Natural killer cell treated with Interleukin-12 subunit alpha and Interleukin-12 subunit beta and Interleukin-15 and Interleukin-18, amount 100 ng/mL, for 72 hours (primary cell): Measurements from ENCODE around the gene ERO1B. TPM values are rescaled to one million over a fixed set of nuclear protein-coding genes. Genes with fewer than 3 reads are reported as not detected.

Source experiments
- ATAC-seq, 2 donors: fragments of 150-1000 bp; cut with Tn5 transposase in 1 of 2; sonication (Bioruptor Pico), chemical (Tn5 transposase) in 1 of 2; 2 replicates each; pipeline ENCODE4 v1.10.0; 2021
- DNase-seq: peaks from one replicate; pipeline ENCODE4 v3.0.0; 2022; ENCODE audit warnings: low spot score
- H3K27ac Mint-ChIP-seq, 2 donors: 1 replicate in 1 of 2; 2 replicates in 1 of 2; pipeline ENCODE4 v1.8.0; 2022; ENCODE audit warnings: mixed read lengths in 2 of 2, mild to moderate bottlenecking in 1 of 2, moderate library complexity in 1 of 2
- H3K27me3 Mint-ChIP-seq, 2 donors: 1 replicate in 1 of 2; 2 replicates in 1 of 2; pipeline ENCODE4 v1.8.0; 2022; ENCODE audit warnings: mixed read lengths in 2 of 2
- H3K36me3 Mint-ChIP-seq: one replicate; pipeline ENCODE4 v1.8.0; 2022; ENCODE audit warnings: mixed read lengths
- H3K4me1 Mint-ChIP-seq, 2 donors: 1 replicate in 1 of 2; 2 replicates in 1 of 2; pipeline ENCODE4 v1.8.0; 2022; ENCODE audit warnings: low read depth in 2 of 2, mixed read lengths in 2 of 2, mild to moderate bottlenecking in 1 of 2
- H3K4me3 Mint-ChIP-seq: one replicate; pipeline ENCODE4 v1.8.0; 2022; ENCODE audit warnings: mixed read lengths
- H3K9me3 Mint-ChIP-seq: 2 replicates; pipeline ENCODE4 v1.8.0; 2022; ENCODE audit warnings: mixed read lengths
- total RNA-seq, 2 donors: library from RNA; stranded (reverse); gene quantifications; one replicate each; pipeline ENCODE4 v1.2.3, GENCODE V29; 2022

The ERO1B gene
- total RNA-seq, 2 donors from 2014 or later, result 7.3 to 14.3 TPM

GRCh38 chr1:236287356-236287755, 5.6 kb upstream of the ERO1B start:
- H3K27me3 Mint-ChIP-seq, result peaks cover 14 to 28% of the 10 kb centered on the region in 2 donors
- H3K27ac Mint-ChIP-seq, result no peak overlapping the region
- peaks cover 3% of the 10 kb centered on the region for H3K9me3 Mint-ChIP-seq
- no peak overlapping the region for H3K4me3 Mint-ChIP-seq
- no peaks in the 10 kb centered on the region for H3K36me3 Mint-ChIP-seq
- DNase-seq (no peak), ATAC-seq (no peak)
- peaks cover 19 to 23% of the 10 kb centered on the region in 2 donors for H3K4me1 Mint-ChIP-seq

- ATAC-seq (peak in 1 of 2 donors; percentile 44), DNase-seq (no peak)
- Mint-ChIP-seq H3K9me3 (peaks cover 3% of the 10 kb centered on the region), H3K4me1 (peaks cover 32 to 37% of the 10 kb centered on the region in 2 donors), H3K4me3 (peak overlapping the region; percentile 85), H3K36me3 (no peaks in the 10 kb centered on the region), H3K27ac (peak overlapping the region; percentile 34 to 56), H3K27me3 (peaks cover 14 to 28% of the 10 kb centered on the region in 2 donors)
These were observed 2.5 kb upstream of the ERO1B start for GRCh38 chr1:236284291-236284721.

GRCh38 chr1:236282719-236283118, 961 bp upstream of the ERO1B start:
- ATAC-seq, result no peak
- DNase-seq, result no peak
- peak overlapping the region; percentile 85 for H3K4me3 Mint-ChIP-seq
- peak overlapping the region; percentile 11 to 34 for H3K27ac Mint-ChIP-seq
- H3K27me3 Mint-ChIP-seq, result peaks cover 7 to 23% of the 10 kb centered on the region in 2 donors
- peaks cover 3% of the 10 kb centered on the region for H3K9me3 Mint-ChIP-seq
- H3K36me3 Mint-ChIP-seq, result no peaks in the 10 kb centered on the region
- peaks cover 32 to 40% of the 10 kb centered on the region in 2 donors for H3K4me1 Mint-ChIP-seq

- Mint-ChIP-seq H3K4me1 (peaks cover 34 to 43% of the 10 kb centered on the region in 2 donors), H3K9me3 (peaks cover 3% of the 10 kb centered on the region), H3K27me3 (peaks cover 7 to 20% of the 10 kb centered on the region in 2 donors), H3K27ac (peak overlapping the region; percentile 11 to 34), H3K36me3 (no peaks in the 10 kb centered on the region), H3K4me3 (peak overlapping the region; percentile 85)
- ATAC-seq, result peak in 1 of 2 donors; percentile 1
- DNase-seq, result no peak
These were observed 613 bp upstream of the ERO1B start for GRCh38 chr1:236282425-236282716.

GRCh38 chr1:236281198-236281653, 532 bp downstream of the ERO1B start:
- peak overlapping the region; percentile 85 for H3K4me3 Mint-ChIP-seq
- ATAC-seq (peak; percentile 56 to 63), DNase-seq (peak; percentile 70)
- peaks cover 38 to 51% of the 10 kb centered on the region in 2 donors for H3K4me1 Mint-ChIP-seq
- peaks cover 3% of the 10 kb centered on the region for H3K36me3 Mint-ChIP-seq
- peak overlapping the region; percentile 34 to 80 for H3K27ac Mint-ChIP-seq
- H3K9me3 Mint-ChIP-seq, result peaks cover 4% of the 10 kb centered on the region
- peaks cover 7 to 17% of the 10 kb centered on the region in 2 donors for H3K27me3 Mint-ChIP-seq

- Mint-ChIP-seq H3K9me3 (peaks cover 11% of the 10 kb centered on the region), H3K27ac (peak overlapping the region; percentile 34 to 80), H3K4me3 (peak overlapping the region; percentile 85), H3K4me1 (peaks cover 45 to 57% of the 10 kb centered on the region in 2 donors), H3K36me3 (peaks cover 9% of the 10 kb centered on the region), H3K27me3 (peaks cover 7 to 13% of the 10 kb centered on the region in 2 donors)
- no peak for DNase-seq
- no peak for ATAC-seq
These were observed 1.1 kb downstream of the ERO1B start for GRCh38 chr1:236280438-236281197.

DNA sequence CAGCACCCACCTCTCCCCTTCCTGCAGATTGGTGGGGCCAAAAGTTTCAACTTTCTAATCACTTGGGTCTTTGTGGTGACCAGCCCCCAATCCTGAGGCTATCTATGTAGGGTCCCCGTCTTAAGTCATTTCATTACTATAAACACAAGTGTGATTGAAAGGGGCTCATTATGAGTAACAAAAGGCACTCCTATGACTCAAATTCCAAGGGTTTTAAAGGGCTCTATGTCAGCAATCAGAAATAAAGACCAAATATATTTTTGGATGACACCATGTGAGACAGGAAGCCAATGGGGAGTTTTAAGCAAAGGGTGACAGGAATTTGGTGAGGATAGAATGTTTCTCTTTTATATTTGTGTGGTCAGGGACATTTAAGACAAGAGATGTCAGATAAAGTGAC, 6.2 kb downstream of the ERO1B start:
- Mint-ChIP-seq H3K27ac (peak overlapping the region; percentile 2 to 59), H3K27me3 (no peaks in the 10 kb centered on the region), H3K9me3 (peaks cover 8% of the 10 kb centered on the region), H3K4me1 (peaks cover 19 to 32% of the 10 kb centered on the region in 2 donors), H3K4me3 (peak overlapping the region; percentile 68), H3K36me3 (peaks cover 10% of the 10 kb centered on the region)
- DNase-seq (no peak), ATAC-seq (peak; percentile 65 to 88)

- no peak overlapping the region for H3K4me3 Mint-ChIP-seq
- H3K27me3 Mint-ChIP-seq, result no peaks in the 10 kb centered on the region
- DNase-seq (no peak), ATAC-seq (no peak)
- peaks cover 14 to 27% of the 10 kb centered on the region in 2 donors for H3K4me1 Mint-ChIP-seq
- peaks cover 10% of the 10 kb centered on the region for H3K36me3 Mint-ChIP-seq
- H3K9me3 Mint-ChIP-seq, result peaks cover 8% of the 10 kb centered on the region
- H3K27ac Mint-ChIP-seq, result no peak overlapping the region
These were observed 6.7 kb downstream of the ERO1B start for GRCh38 chr1:236275061-236275460.

- Mint-ChIP-seq H3K4me3 (no peak overlapping the region), H3K27ac (no peak overlapping the region), H3K36me3 (peaks cover 10% of the 10 kb centered on the region), H3K4me1 (peaks cover 14 to 27% of the 10 kb centered on the region in 2 donors), H3K9me3 (peaks cover 8% of the 10 kb centered on the region), H3K27me3 (no peaks in the 10 kb centered on the region)
- ATAC-seq (no peak), DNase-seq (no peak)
These were observed 8.4 kb downstream of the ERO1B start for GRCh38 chr1:236273358-236273757.

- DNase-seq, result no peak
- Mint-ChIP-seq H3K27me3 (no peaks in the 10 kb centered on the region), H3K9me3 (no peaks in the 10 kb centered on the region), H3K27ac (no peak overlapping the region), H3K4me1 (peaks cover 0 to 2% of the 10 kb centered on the region in 2 donors), H3K4me3 (no peak overlapping the region), H3K36me3 (peaks cover 5% of the 10 kb centered on the region)
- no peak for ATAC-seq
These were observed 12.3 kb downstream of the ERO1B start for GRCh38 chr1:236269439-236269838.

DNA sequence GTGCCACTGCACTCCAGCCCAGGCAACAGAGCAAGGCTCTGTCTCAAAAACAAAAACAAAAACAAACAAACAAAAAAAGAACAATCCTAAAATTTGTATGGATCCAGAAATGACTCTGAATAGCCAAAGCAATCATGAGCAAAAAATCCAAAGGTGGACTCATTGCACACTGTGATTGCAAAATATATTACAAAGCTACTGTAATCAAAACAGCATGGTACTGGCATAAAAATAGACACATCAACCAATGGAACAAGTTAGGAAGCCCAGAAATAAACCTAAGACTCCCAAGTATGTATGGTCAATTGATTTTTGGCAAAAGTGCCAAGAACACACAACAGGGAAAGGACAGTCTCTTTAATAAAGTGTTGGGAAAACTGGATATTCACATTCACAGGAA, 19.9 kb downstream of the ERO1B start:
- peaks cover 42% of the 10 kb centered on the region for H3K36me3 Mint-ChIP-seq

DNA sequence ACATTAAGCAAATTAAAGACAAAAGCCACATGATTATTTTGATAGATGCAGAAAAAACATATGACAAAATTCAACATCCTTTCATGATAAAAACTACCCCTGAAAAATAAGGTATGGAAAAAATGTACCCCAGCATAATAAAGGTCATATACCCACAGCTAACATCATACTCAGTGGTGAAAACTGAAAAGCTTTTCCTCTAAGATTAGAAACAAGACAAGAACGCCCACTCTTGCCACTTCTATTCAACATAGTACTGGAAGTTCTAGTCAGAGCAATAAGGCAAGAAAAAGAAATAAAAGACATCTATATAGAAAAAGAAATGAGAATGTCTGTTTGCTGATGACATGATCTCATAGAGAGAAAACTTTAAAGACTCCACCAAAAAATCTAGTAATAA, 20.7 kb downstream of the ERO1B start:
- DNase-seq (no peak), ATAC-seq (no peak)
- H3K27ac Mint-ChIP-seq, result no peak overlapping the region
- H3K36me3 Mint-ChIP-seq, result peaks cover 42% of the 10 kb centered on the region
- H3K9me3 Mint-ChIP-seq, result peaks cover 18% of the 10 kb centered on the region
- H3K4me3 Mint-ChIP-seq, result no peak overlapping the region
- H3K27me3 Mint-ChIP-seq, result no peaks in the 10 kb centered on the region
- H3K4me1 Mint-ChIP-seq, result peaks cover 4% of the 10 kb centered on the region in 2 donors

More for the DNA sequence above, 19.9 kb downstream of the ERO1B start:
- no peak overlapping the region for H3K4me3 Mint-ChIP-seq
- no peaks in the 10 kb centered on the region for H3K27me3 Mint-ChIP-seq
- no peak for DNase-seq
- H3K4me1 Mint-ChIP-seq, result peaks cover 4% of the 10 kb centered on the region in 2 donors
- ATAC-seq, result no peak
- no peak overlapping the region for H3K27ac Mint-ChIP-seq
- H3K9me3 Mint-ChIP-seq, result peaks cover 18% of the 10 kb centered on the region

GRCh38 chr1:236259043-236259442, 22.7 kb downstream of the ERO1B start:
- H3K9me3 Mint-ChIP-seq, result peaks cover 18% of the 10 kb centered on the region
- ATAC-seq, result no peak
- no peaks in the 10 kb centered on the region for H3K27me3 Mint-ChIP-seq
- H3K36me3 Mint-ChIP-seq, result peaks cover 42% of the 10 kb centered on the region
- DNase-seq, result no peak
- H3K4me3 Mint-ChIP-seq, result no peak overlapping the region
- H3K4me1 Mint-ChIP-seq, result peaks cover 4 to 10% of the 10 kb centered on the region in 2 donors
- H3K27ac Mint-ChIP-seq, result no peak overlapping the region

GRCh38 chr1:236258114-236258622, 23.6 kb downstream of the ERO1B start:
- H3K4me1 Mint-ChIP-seq, result peaks cover 4 to 10% of the 10 kb centered on the region in 2 donors

More at GRCh38 chr1:236258114-236258622, 23.6 kb downstream of the ERO1B start:
- Mint-ChIP-seq H3K27ac (no peak overlapping the region), H3K9me3 (peaks cover 18% of the 10 kb centered on the region), H3K27me3 (no peaks in the 10 kb centered on the region), H3K36me3 (peaks cover 42% of the 10 kb centered on the region), H3K4me3 (no peak overlapping the region)
- ATAC-seq (no peak), DNase-seq (no peak)
